Prostate gland (tissue), 2 donors: Measurements from ENCODE around the gene FCSK.
"Not testable (repeated sequence)": the region's sequence is repeated elsewhere in the genome, so short reads cannot be mapped to it uniquely, and the experiment has no call there.

Experiments used
- POLR2A ChIP-seq: fragments of 450-650 bp; IDR thresholded peaks from one replicate; pipeline ENCODE4 v1.6.1; 2016; ENCODE audit warnings: antibody characterized with exemption, mild to moderate bottlenecking
- TF ChIP-seq, protein P1 (sequence below), 4 experiments: fragments of 200-600 bp in 2 of 4; fragments of 450-650 bp in 2 of 4; sonication (generic) in 2 of 4; IDR thresholded peaks; 1 replicate in 3 of 4; 2 replicates in 1 of 4; pipeline ENCODE4 v1.5.1; 2016 to 2019; ENCODE audit warnings: antibody characterized with exemption in 4 of 4, mild to moderate bottlenecking in 2 of 4, moderate library complexity in 2 of 4

DNA sequence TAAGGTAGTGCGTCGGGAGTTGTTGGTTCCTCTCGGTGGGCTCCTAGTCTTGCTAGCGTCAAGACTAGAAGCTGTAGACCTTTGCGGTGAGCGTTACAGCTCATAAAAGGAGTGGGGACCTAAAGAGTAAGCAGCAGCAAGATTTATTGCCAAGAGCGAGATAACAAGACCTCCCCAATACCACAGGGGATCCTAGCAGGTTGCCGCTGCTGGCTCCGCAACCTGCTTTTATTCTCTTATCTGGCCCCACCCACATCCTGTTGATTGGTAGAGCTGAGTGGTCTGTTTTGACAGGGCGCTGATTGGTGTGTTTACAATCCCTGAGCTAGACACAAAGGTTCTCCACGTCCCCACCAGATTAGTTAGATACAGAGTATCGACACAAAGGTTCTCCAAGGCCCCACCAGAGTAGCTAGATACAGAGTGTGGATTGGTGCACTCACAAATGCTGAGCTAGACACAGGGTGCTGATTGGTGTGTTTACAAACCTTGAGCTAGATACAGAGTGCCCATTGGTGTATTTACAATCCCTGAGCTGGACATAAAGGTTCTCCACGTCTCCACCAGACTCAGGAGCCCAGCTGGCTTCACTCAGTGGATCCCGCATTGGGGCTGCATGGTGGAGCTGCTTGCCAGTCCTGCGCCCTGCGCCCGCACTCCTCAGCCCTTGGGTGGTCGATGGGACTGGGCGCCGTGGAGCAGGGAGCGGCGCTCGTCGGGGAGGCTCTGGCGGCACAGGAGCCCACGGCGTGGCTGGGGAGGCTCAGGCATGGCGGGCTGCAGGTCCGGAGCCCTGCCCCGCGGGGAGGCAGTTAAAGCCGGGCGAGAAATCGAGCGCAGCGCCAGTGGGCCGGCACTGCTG lies 4.0 kb upstream of the FCSK start:
- TF ChIP-seq, protein P1, sequence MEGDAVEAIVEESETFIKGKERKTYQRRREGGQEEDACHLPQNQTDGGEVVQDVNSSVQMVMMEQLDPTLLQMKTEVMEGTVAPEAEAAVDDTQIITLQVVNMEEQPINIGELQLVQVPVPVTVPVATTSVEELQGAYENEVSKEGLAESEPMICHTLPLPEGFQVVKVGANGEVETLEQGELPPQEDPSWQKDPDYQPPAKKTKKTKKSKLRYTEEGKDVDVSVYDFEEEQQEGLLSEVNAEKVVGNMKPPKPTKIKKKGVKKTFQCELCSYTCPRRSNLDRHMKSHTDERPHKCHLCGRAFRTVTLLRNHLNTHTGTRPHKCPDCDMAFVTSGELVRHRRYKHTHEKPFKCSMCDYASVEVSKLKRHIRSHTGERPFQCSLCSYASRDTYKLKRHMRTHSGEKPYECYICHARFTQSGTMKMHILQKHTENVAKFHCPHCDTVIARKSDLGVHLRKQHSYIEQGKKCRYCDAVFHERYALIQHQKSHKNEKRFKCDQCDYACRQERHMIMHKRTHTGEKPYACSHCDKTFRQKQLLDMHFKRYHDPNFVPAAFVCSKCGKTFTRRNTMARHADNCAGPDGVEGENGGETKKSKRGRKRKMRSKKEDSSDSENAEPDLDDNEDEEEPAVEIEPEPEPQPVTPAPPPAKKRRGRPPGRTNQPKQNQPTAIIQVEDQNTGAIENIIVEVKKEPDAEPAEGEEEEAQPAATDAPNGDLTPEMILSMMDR (IDR thresholded peaks at IDR 0.05): not testable (repeated sequence)
- TF ChIP-seq POLR2A: not testable (repeated sequence)
